HG03432 (cell line): ENCODE data around the gene TAF5L.
A peak's percentile ranks its signal among the peaks of the same experiment; 100 is the strongest.
"Not testable (repeated sequence)": the region's sequence is repeated elsewhere in the genome, so short reads cannot be mapped to it uniquely, and the experiment has no call there.

Source experiments
- ATAC-seq: cut with Tn5 transposase; IDR thresholded peaks from one replicate; pipeline ENCODE4 v1.9.1; 2021; ENCODE audit warnings: mild to moderate bottlenecking, moderate library complexity; ENCODE audit not compliant: unreplicated experiment

Gene TAF5L

DNA sequence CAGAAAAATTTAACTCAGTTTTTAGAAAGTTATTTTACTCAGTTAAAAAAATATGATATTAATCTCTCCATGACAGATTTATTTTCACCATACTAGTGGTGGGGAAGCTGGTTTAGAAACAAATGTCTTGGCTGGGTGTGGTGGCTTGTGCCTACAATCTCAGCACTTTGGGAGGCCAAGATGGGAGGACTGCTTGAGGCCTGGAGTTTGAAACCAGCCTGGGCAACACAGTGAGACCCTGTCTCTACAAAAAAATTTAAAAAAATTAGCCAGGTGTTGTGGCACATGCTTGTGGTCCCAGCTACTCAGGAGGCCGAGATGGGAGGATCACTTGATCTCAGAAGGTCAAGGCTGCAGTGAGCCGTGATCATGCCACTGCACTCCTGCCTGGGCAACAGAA is 17.3 kb downstream of the TAF5L start:
- ATAC-seq, result no peak

DNA sequence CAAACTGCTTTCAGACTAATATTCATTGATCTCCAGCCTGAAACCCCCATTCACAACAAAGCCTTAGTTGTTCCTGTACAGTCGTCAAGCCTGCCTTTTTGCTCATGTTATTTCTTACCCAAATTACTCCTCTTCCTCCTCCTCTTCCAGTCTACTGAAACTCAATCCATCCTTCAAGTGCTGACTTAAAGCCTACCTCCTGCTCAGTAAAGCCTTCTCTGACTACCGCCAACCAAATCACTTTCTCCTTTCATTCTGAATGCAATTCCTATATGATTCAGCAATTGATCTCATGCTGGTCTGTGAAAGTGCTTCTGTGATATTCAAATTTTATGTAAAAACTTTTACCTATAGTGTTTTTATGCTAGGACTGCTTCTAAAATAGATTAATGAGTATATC is 18.6 kb downstream of the TAF5L start:
- ATAC-seq, result no peak

DNA sequence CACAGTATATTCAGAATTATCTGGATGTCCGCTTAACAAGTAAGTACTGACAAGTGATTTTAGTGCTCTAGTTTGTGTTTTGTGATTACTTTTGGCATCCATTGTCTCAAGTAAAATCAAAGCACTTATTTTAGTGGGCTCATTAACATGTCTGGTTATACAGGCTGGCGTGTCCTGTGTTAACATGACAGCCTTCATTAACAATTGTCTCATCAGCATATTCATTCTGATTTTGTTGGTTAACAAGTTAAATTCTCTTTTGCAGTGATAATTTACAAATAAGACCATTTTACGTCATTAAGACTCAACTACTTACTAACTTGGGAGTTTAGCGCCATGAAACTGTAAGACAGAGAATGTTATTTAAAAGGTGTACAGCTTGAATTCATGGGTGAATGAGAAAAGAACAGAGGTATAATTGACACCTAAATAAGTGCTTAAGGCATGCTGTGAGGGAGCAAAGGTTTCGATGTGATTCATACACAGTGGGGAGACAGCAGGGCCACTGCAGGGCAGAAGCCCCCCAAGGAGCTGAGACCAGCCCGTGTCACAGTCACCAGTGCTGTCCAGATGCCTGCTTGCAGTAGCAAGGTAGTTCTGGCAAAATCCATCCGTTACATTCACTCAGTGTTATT is 22.4 kb downstream of the TAF5L start:
- ATAC-seq, result no peak

DNA sequence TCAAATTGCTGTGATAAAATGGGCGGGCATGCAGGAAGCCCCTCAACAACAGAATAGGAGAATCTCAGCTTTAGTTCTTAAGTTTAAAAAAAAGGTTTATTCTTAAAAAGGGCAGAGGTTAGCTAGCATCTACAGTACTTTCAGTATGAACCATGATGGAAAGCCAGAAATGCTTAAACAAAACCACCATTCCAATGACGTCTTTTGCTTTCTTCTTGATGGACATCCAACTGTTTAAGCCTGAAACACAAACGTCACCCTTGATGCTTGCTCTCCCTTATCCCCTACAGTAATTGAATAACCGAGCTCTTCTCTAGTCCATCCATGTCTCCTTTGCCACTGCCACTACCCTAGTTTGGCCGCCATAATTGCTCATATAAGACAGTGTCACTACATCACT is 25.7 kb downstream of the TAF5L start:
- no peak for ATAC-seq

DNA sequence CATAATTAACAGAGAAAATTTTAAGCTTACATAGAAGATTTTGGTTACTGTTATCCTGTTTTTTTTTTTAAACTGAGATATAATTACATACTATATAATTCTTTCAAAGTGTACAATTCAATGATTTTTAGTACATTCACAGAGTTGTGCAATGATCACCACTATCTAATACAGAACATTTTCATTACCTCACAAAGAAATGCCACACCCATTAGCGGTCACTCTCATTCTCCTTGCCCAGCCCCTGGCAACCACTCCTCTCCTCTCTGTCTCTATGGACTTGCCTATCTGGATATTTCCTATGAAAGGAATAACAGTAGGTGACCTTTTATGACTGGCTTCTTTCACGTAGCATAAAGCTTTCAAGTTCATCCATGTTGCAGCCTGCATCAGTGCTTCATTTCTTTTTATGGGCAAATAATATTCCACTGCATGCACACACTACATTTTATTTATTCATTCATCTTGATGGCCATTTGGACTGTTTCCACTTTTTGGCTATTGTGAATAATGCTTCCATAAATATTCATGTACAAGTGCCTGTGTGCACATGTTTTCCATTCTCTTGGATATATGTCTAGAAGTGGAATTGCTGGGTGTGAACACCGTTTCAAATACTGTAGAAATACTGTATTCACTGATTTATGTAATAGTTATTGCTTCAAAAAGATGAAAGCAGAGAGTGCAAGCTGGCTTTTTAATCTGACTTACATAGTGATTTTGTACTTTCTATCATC is 26.5 kb downstream of the TAF5L start:
- no peak for ATAC-seq

DNA sequence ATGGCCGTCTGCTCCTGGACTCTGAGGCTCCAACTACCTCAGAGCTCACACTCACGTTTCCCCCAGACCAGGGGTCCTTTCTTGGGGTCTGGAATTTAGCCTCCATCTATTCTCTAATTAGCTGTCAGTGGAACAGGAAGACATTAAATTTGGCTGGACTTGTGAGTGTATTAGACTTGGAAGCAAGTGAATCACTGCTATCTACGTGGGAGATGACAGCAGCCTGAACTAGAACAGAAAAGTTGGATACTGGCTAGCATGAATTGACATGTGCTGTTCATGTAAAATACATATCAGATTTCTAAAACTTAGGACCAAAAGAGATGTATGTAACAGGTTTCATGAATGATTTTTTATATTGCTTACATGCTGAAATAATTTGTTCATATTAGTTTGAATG is 28.0 kb downstream of the TAF5L start:
- no peak for ATAC-seq

DNA sequence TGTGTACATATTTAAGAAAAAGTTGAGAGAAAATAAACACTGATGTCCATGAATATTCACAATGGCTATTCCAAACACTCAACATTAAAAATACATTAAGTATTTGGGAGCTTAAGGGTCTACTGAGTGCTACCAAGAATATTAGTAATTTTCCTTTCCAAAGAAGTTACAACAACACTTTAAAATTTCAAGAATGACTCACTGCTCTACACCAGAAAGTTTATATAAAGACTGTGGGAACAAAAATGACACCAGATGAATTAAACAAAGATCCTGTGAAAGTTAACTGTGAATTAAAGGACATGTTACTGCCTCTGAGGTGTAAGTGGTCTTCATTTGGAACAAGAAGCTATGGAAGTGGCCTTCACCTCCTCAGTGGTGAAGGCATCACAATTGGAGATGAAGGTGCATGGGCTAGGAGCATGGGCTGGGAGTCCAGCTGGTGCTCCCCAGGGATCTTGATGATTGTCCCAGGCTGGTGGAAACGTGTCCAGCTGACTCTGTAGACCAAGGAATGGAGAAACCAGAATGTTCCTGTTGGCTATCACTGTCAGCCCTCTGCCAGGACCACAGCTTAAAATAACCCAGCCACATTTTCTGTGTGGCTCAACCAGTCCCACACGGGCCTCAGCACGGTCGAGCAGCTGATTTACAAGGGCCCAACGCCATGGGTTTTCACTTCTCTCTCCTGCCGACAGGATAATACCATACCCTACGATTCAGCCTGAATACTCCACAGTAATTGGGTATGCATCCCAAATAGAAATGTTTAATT is 28.8 kb downstream of the TAF5L start:
- no peak for ATAC-seq

DNA sequence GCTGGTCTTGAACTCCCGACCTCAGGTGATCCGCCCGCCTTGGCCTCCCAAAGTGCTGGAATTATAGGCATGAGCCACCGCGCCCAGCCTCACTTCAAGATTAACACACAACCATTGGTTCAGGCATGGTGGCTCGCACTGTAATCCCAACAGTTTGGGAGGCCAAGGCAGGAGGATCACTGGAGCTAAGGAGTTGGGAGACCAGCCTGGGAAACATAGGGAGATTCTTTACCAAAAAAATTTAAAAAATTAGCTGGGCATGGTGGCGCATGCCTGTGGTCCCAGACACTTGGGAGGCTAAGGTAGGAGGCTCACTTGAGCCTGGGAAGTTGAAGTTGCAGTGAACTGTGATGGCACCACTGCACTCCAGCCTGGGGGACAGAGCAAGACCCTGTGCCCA is 30.0 kb downstream of the TAF5L start:
- ATAC-seq, result not testable (repeated sequence)

DNA sequence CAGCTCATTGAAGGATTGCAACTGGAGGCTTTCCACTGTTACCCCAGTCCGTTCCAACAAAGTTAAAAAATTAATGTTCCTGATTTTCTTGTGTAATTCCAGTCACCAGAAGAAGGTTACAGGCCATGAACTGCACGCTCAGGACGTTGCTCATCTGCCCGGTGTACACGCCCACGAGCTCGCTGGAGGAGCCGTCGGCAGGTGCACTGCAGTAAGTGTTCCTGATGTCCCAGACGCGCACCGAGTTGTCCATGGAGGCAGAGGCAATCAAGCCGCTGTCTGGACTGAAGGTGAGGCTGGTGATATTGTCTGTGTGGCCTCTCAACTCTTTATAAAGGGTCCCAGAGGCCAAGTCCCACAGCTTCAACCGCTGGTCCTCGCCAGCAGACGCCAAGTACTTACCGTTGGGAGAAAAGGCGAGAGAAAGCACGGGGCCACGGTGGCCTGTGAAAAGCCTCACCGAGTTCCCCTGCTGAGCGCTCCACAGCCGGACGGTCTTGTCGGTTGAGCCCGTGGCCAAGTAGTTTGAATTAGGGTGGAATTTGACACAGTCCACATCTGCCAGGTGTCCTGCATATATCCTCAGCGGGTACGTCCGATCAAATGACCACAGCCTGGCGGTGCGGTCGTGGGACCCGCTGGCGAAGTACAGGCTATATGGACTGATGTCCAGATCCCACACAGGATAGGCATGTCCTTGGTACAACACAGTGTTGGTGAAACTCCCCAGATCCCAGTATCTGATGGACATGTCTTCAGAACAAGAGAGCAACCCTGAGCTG is 31.5 kb downstream of the TAF5L start:
- no peak for ATAC-seq

DNA sequence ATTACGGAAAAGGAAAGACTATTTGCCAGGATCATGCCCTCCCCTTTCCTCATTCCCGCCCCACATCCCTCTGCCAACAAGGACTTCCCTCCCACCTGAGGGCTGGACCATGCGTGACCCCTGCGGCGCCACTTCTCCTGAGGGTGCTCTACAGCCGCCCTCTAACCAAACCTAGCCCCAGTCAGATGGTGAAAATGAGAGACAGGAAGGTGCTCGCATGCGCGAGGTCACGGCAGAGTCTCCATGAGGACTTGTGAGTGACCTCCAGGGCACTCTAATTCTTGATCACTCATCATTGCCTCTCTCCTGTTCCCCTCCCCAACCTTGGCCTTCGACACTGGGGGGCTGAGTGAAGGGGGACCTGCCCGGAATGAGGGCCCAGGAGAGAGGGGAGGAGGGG is 32.1 kb downstream of the TAF5L start:
- no peak for ATAC-seq

DNA sequence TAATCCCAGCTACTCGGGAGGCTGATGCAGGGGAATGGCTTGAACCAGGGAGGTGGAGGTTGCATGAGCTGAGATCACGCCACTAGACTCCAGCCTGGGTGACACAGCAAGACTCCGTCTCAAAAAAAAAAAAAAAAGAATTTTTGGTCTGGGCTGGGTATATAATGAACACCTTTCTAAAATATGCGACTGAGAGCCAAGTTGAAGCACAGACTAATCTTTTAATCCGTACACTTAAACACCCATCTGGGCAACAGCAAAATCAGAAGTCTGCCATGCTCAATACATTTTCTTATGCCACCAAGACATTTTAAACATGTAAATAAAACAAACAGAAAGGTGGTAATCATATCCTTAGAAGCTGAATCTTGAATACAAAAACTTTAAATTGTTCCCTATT is 35.8 kb downstream of the TAF5L start:
- ATAC-seq, result no peak

DNA sequence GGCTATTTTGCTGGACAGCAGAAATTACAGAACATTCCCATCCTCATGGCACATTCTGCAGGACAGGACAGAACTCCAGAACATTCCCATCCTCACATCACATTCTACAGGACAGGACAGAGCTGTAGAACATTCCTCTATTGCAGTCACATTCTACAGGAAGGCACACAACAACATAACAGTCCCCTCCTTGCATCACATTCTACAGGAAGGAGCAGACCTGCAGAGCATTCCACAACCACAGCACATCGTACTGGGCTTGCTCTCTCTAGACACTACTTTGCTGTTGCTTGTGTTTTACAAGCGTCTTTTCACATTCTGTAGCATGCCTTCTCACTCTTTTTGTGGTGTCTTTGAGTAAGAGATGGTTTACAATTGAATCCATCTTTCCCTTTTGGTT is 40.6 kb downstream of the TAF5L start:
- ATAC-seq, result no peak

DNA sequence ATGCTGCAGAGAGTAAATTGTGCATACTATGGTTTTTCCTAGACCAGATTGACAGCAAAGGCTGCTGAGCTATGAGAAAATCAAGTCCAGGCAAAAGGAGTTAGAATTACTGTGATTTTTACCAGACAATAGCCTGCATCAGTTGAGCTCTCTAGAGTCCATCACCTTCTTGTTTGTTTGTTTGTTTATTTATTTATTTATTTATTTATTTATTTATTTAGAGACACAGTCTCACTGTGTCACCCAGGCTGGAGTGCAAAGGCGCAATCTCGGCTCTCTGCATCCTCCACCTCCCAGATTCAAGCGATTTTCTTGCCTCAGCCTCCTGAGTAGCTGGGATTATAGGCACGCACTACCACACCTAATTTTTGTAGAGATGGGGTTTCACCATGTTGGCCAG is 43.2 kb downstream of the TAF5L start:
- no peak for ATAC-seq

DNA sequence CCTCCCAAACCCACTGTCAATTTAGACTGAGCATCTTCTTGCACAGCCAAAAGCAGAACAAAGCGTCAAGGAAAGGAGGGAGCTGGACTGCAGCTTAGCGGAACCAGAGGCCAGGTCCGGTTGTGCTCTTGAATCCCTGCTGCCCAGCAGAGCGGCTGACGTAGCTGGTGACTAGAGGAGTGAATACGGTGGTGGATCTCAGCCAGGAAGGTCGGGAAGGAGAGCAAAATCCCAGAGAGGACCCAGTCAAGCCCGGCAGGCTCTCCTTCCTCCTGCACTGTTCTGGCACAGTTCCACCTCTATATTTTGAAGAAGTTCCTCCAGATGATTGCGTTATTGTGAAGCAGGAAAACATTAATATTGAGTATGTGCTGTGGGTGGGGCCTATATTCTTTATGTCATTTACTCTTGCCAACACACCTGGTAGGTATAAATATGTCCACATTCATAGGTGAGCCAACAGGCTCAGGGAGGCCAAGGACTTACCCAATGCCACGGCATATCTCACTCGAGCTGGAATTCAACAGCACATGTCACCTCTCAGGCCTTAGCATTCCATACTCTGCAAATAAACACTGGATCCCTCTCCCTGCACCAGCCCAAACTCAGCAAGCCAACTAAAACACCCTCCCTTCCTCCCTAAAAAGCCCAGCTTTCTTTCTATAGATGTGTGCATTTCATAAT is 43.8 kb downstream of the TAF5L start:
- no peak for ATAC-seq

DNA sequence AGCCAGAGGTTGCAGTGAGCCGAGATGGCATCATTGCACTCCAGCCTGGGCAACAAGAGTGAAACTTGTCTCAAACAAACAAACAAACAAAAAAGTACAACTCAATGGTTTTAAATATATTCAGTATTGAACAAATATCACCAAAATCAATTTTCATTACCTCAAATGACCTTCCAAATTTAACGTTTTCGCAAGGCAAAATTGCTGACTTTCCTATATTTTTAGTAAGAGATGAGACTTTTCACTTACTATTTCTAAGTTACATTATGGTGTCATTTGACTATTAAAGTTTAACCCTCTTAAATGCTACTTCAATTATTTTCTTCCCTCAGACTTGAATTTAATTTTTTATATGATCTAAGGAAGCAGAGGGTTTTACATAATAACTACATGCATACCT is 44.4 kb downstream of the TAF5L start:
- no peak for ATAC-seq

DNA sequence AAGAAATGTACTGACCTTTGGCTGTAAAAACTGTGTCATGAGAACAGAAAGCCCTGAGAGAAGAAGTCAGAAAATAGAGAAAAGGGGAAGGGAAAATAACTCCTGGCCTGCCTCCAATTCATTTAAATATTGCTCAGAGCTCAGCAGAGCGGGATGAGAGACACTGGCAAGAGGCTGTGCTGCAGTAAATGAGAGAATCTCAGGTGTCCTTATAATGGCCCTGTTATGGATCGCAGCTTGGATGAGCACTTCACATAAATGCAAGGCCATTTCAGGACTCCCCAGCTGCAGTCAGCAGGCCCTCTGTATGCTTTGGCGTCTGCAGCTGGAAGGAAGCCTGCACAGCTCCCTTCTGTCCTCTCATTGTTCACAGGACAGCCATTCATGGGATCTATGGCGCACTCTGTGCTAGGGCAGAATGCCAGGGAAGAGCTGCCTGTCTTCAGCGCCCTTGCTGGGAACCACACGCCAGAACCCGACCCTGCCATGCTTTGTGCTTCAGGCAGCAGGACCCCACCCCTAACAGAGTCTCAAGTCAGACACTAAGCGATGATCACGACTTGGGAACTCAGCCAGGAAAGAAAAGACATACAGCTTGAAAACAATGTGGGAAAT is 46.8 kb downstream of the TAF5L start:
- peak; percentile 95 for ATAC-seq

DNA sequence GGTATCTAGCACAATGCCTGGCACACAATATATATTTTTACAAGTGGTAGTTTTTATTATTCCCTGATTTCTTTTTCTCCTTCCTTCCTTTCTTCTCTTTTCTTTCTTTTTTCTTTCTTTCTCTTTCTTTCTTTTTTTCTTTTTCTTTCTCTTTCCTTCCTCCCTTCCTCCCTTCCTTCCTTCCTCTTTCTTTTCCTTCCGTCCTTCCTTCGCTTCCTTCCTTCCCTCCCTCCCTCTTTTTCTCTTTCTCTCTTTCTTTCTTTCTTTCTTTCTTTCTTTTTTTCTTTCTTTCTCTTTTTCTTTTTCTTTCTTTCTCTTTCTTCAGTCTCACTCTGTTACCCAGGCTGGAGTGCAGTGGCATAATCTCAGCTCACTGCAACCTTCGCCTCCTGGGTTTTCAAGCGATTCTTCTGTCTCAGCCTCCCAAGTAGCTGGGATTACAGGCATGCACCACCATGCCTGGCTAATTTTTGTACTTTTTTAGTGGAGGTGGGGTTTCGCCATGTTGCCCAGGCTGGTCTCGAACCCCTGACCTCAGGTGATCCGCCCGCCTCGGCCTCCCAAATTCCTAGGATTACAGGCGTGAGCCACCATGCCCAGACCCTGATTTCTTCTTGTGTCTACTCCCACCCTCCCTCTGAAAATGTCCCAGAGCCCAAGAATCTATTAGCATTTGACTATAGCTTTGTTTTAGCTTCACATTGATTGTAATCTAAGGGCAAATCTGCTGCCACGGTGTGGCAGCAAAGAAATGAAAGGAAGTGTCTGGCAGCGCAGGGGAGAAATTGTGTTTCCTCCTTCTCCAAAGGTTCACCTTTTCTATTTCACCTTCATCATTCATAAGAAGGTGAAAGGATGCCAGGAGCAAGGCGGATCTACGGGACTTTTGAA is 47.5 kb downstream of the TAF5L start:
- ATAC-seq, result peak; percentile 33

DNA sequence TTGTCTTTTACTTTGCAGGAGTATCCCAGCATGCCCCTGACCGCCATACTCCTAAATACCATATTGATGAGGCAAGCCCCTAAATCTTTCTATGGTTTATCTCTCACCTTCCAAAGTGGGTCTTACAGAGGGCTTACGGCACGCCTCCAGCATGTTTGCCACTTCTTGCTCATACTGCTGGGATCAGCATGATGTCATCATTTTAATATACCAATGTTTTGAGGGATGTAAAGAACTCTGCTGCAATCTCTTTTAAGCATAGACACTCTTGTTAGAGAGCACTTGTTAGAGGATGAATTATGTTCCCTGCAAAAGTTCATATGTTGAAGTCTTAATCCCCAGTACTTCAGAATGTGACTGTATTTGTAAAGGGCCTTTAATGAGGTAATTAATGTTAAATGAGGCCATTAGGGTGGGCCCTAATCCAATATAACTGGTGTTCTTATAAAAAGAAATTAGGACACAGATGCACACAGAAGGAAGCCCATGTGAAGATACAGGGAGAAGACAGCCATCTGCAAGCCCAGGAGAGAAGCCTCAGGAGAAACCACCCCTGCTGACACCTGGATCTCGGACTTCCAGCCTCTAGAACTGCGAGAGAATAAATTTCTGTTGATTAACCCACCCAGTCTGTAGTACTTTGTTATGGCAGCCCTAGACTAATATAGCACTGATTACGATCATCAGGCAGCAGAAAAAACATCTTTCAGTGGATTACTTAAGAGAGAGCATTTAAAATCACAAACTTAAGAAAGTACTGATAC is 51.1 kb downstream of the TAF5L start:
- no peak for ATAC-seq

DNA sequence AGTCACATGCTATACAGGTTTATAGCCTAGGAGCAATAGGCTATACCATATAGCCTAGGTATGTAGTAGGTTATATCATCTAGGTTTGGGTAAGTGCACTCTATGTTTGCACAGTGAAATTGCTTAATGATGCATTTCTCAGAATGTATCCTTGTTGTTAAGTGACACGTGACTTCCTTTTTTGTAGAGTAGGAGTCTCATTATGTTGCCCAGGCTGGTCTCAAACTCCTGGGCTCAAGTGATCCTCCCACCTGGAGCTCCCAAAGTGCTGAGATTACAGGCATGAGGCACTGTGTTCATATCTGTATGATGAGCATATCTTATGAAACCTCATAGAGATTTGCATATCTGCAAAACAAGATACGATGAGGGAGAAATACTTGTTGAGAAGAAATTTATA is 53.6 kb downstream of the TAF5L start:
- no peak for ATAC-seq
